A549 (cell line): ENCODE results near the gene LRIT2. TPM values are rescaled to one million over a fixed set of nuclear protein-coding genes. Genes with fewer than 3 reads are reported as not detected.

Source experiments
- ATAC-seq, 2 experiments: fragments of 200-7000 bp in 1 of 2; fragments of >200 bp in 1 of 2; cut with Nextera tagmentation in 1 of 2; cut with Tn5 transposase in 1 of 2; 3 replicates each; pipeline versions ENCODE4 v1.8.0 to v1.9.1; 2018 to 2020; ENCODE audit warnings: mild to moderate bottlenecking in 1 of 2, moderate library complexity in 1 of 2
- CTCF ChIA-PET: fragments of 300-600 bp; sonication (Branson Sonifier 250); formaldehyde crosslinking; extraction: SDS; loops from one replicate; lab custom pipeline; 2021; ENCODE audit warnings: antibody characterized with exemption, inconsistent platforms; lab: Yijun Ruan, JAX
- POLR2A ChIA-PET: fragments of 350-600 bp; formaldehyde crosslinking; extraction: SDS; loops from one replicate; lab custom pipeline; 2021; ENCODE audit warnings: antibody characterized with exemption, inconsistent platforms; lab: Yijun Ruan, JAX
- DNase-seq, 2 experiments: peaks; one replicate each; pipeline versions ENCODE4 v3.0.0 to v3.0.0-alpha.2; 2011 to 2016; ENCODE audit warnings: low read depth in 1 of 2, low spot score in 1 of 2
- FAIRE-seq: peaks from 2 replicates; lab custom pipeline; 2011; peaks lifted over from hg19 to GRCh38; lab: Jason Lieb, UNC
- H3K27ac ChIP-seq, 2 experiments: fragments of >200 bp; sonication (Bioruptor Twin); formaldehyde crosslinking; 3 replicates each; pipeline ENCODE4 v1.5.1; 2016 to 2017
- H3K4me1 ChIP-seq: fragments of >200 bp; sonication (Bioruptor Twin); formaldehyde crosslinking; 3 replicates; pipeline ENCODE4 v1.6.1; 2016
- H3K4me2 ChIP-seq: fragments of >200 bp; sonication (Bioruptor Twin); formaldehyde crosslinking; 3 replicates; pipeline ENCODE4 v1.6.1; 2016
- H3K4me3 ChIP-seq: fragments of >200 bp; sonication (Bioruptor Twin); formaldehyde crosslinking; 3 replicates; pipeline ENCODE4 v1.5.1; 2016
- H3K9me3 ChIP-seq: fragments of >200 bp; sonication (Bioruptor Twin); formaldehyde crosslinking; 3 replicates; pipeline ENCODE4 v1.6.1; 2016
- BHLHE40 ChIP-seq: IDR thresholded peaks from 2 replicates; pipeline ENCODE4 v1.6.1; 2012; ENCODE audit warnings: low read depth, low read length, inconsistent platforms
- CHD2 ChIP-seq: fragments of 150-350 bp; IDR thresholded peaks from 2 replicates; pipeline ENCODE4 v1.6.1; 2014; ENCODE audit warnings: low read length; ENCODE audit not compliant: partially characterized antibody
- CHD4 ChIP-seq: fragments of 200-600 bp; sonication (generic); IDR thresholded peaks from 2 replicates; pipeline ENCODE4 v1.6.1; 2016; ENCODE audit warnings: antibody characterized with exemption, mild to moderate bottlenecking, borderline replicate concordance
- ESRRA ChIP-seq: fragments of 150-350 bp; IDR thresholded peaks from 2 replicates; pipeline ENCODE4 v1.6.1; 2014; ENCODE audit warnings: mild to moderate bottlenecking, low read length, borderline replicate concordance
- FOXS1 ChIP-seq: fragments of 250-450 bp; sonication (Bioruptor Pico); IDR thresholded peaks from 2 replicates; pipeline ENCODE4 v1.5.0; 2020; ENCODE audit warnings: mild to moderate bottlenecking, moderate library complexity
- HDAC2 ChIP-seq: fragments of 200-600 bp; sonication (generic); IDR thresholded peaks from 2 replicates; pipeline ENCODE4 v1.6.1; 2016
- JUNB ChIP-seq: fragments of >200 bp; sonication (Bioruptor Twin); formaldehyde crosslinking; IDR thresholded peaks from 2 replicates; pipeline ENCODE4 v1.6.1; 2016
- PHF8 ChIP-seq: fragments of 200-600 bp; sonication (generic); IDR thresholded peaks from 2 replicates; pipeline ENCODE4 v1.6.1; 2016; ENCODE audit warnings: low read depth, mild to moderate bottlenecking, antibody characterized with exemption, moderate library complexity, borderline replicate concordance
- POLR2AphosphoS2 ChIP-seq: conservative IDR thresholded peaks from 2 replicates; pipeline ENCODE4 v1.6.1; 2012; ENCODE audit warnings: low read length, improper control_type of control experiment, inconsistent platforms
- RCOR1 ChIP-seq: fragments of 150-350 bp; IDR thresholded peaks from 2 replicates; pipeline ENCODE4 v1.6.1; 2014; ENCODE audit warnings: antibody characterized with exemption, low read length, low read depth
- RNF2 ChIP-seq: fragments of 200-600 bp; sonication (generic); IDR thresholded peaks from 2 replicates; pipeline ENCODE4 v1.6.1; 2016; ENCODE audit warnings: low read depth, mild to moderate bottlenecking, antibody characterized with exemption, moderate library complexity, borderline replicate concordance
- SMC3 ChIP-seq: fragments of >200 bp; sonication (Bioruptor Twin); formaldehyde crosslinking; IDR thresholded peaks from 3 replicates; pipeline ENCODE4 v1.6.1; 2018; ENCODE audit warnings: inconsistent platforms
- SREBF2 ChIP-seq: fragments of 450-650 bp; IDR thresholded peaks from 2 replicates; pipeline ENCODE4 v1.6.1; 2014; ENCODE audit warnings: mild to moderate bottlenecking, moderate library complexity
- TFCP2L1 ChIP-seq: fragments of 250-450 bp; sonication (Bioruptor Pico); IDR thresholded peaks from 2 replicates; pipeline ENCODE4 v1.5.0; 2021; ENCODE audit warnings: mild to moderate bottlenecking
- TP53 ChIP-seq: fragments of 250-450 bp; sonication (Bioruptor Pico); IDR thresholded peaks from 2 replicates; pipeline ENCODE4 v1.5.0; 2021; ENCODE audit warnings: mild to moderate bottlenecking, moderate library complexity
- ZC3H11A ChIP-seq: fragments of 450-650 bp; IDR thresholded peaks from 2 replicates; pipeline ENCODE4 v1.6.1; 2014; ENCODE audit warnings: antibody characterized with exemption, mild to moderate bottlenecking
- ZFP36 ChIP-seq: fragments of 450-650 bp; IDR thresholded peaks from 2 replicates; pipeline ENCODE4 v1.6.1; 2014; ENCODE audit warnings: borderline replicate concordance; ENCODE audit not compliant: partially characterized antibody
- ZNF302 ChIP-seq: fragments of 250-450 bp; sonication (Bioruptor Pico); IDR thresholded peaks from 2 replicates; pipeline ENCODE4 v1.9.0; 2021; ENCODE audit warnings: inconsistent platforms, mild to moderate bottlenecking, moderate library complexity
- ZSCAN20 ChIP-seq: fragments of 250-450 bp; sonication (Bioruptor Pico); IDR thresholded peaks from 2 replicates; pipeline ENCODE4 v1.8.0; 2022; ENCODE audit warnings: mild to moderate bottlenecking, moderate library complexity
- WGBS: methylation state at CpG from one replicate; pipeline ENCODE4 v1.1.6; 2017; ENCODE audit errors: missing lambda C conversion rate; 5-methylcytosine and 5-hydroxymethylcytosine counted together
- polyA plus RNA-seq, 4 experiments: library from polyadenylated mRNA; depleted of rRNA in 3 of 4; stranded (reverse); fragments of >200 nt; fragmentation: RNase III in 1 of 4; extraction: RNeasy Plus Mini Kit Qiagen cat#74134 plus additional on column Dnase treatment in 1 of 4; gene quantifications; 2 replicates in 3 of 4; 3 replicates in 1 of 4; pipeline ENCODE4 v1.2.3, GENCODE V29; 2011 to 2017
- TF ChIP-seq, protein P1 (sequence below): fragments of >200 bp; sonication (Bioruptor Twin); formaldehyde crosslinking; IDR thresholded peaks from 3 replicates; pipeline ENCODE4 v1.5.1; 2016
- TF ChIP-seq, protein P2 (sequence below): IDR thresholded peaks from 2 replicates; pipeline ENCODE4 v1.6.1; 2012
- TF ChIP-seq, protein P3 (sequence below): fragments of 200-600 bp; sonication (generic); IDR thresholded peaks from 2 replicates; pipeline ENCODE4 v1.6.1; 2016; ENCODE audit warnings: antibody characterized with exemption, mild to moderate bottlenecking, moderate library complexity
- TF ChIP-seq, protein P4 (sequence below): IDR thresholded peaks from 2 replicates; pipeline ENCODE4 v1.6.1; 2012

LRIT2 gene
- polyA plus RNA-seq, 2 of the 4 experiments (the other 2 are of a cell fraction): not detected

DNA sequence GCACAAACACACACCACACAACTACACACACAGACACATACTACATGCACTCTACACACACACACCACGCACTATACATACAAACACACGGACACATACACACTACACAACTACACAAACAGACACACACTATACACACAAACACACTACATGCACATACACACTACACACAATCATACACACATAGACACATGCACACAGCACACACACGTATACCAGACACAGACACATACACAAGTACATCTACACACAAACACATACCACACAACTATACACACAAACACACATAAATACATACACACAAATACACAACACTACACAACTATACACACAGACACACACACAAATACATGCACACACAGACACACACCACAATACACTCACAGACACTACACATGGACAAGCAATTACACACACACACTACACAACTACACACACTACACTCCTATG lies 47.2 kb downstream of the LRIT2 start (continued):
- TF ChIP-seq, protein P1, sequence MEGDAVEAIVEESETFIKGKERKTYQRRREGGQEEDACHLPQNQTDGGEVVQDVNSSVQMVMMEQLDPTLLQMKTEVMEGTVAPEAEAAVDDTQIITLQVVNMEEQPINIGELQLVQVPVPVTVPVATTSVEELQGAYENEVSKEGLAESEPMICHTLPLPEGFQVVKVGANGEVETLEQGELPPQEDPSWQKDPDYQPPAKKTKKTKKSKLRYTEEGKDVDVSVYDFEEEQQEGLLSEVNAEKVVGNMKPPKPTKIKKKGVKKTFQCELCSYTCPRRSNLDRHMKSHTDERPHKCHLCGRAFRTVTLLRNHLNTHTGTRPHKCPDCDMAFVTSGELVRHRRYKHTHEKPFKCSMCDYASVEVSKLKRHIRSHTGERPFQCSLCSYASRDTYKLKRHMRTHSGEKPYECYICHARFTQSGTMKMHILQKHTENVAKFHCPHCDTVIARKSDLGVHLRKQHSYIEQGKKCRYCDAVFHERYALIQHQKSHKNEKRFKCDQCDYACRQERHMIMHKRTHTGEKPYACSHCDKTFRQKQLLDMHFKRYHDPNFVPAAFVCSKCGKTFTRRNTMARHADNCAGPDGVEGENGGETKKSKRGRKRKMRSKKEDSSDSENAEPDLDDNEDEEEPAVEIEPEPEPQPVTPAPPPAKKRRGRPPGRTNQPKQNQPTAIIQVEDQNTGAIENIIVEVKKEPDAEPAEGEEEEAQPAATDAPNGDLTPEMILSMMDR: no peak

DNA sequence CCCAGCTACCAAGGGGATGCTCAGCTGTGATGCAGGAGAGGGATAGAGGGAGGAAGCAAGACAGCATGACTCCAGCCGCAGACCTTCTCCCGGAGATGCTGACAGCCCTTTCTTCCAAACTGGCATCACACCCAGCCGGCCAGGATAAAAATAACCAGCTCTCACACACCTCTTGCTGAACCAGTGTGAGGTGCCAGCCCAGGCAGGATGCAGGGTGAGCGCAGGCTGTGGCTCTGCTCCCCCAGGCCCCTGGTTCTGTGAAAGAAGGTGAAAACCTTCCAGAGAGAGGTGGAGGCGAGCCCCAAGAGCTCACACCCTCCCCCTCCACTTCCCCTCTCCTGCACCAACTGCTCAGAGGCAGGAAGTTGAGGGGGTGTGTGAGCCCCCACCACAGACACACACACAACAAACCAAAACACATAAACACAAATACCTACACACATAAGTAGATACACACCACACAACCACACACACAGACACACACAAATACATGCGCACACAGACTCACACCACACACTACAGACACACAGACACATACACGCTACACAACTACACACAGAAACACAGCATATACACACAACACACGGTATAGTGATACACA lies 47.7 kb downstream of the LRIT2 start:
- CTCF ChIA-PET: interaction anchor here (0.6 to 1.1 kb wide), 2 partner anchors 9 to 1901 kb away, joined by 3 read pairs; no protein-coding TSS in a partner anchor

DNA sequence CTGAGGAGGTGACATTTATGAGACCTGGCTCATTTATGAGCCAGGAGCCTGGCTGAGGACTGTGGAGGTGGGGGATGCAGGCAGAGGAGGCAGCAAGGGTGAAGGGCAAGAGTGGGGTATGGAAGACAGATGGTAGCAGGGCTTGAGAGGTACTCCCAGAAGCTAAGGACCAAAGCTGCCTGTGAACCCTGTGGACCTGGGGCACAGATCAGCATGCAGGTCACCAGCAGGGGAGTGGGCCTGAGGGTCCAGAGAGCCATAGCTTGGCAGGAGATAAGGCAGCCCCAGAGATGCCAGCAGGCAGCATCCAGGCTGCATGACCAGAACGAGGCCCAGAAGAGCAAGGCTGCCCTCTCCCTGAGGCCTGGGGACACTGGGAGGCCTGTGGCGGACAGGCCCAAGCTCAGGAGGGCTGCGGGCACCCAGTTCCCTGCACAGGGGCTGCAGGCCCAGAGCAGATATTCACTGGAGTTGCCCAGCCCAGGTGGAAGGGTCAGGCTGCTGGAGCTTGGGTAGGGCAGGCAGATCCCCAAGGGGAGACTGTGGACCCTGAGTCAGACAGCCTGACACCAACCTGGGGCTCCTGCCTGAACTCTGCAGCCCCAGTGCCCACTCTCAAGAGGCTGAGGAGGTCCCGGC lies 48.4 kb downstream of the LRIT2 start:
- Histone ChIP-seq H3K4me1 (no peaks in the 10 kb centered on the region; the same call in 2 of the 3 replicates), H3K9me3 (no peaks in the 10 kb centered on the region), H3K27ac (no peak overlapping the region), H3K4me3 (no peak overlapping the region), H3K4me2 (no peak overlapping the region)
- FAIRE-seq (no peak), ATAC-seq (peak; percentile 39 to 41; a peak in 3 of 6 replicates), DNase-seq (no peak)
- WGBS: 68% methylated on average over 3 of the region's 4 CpGs
- TF ChIP-seq, protein P2, sequence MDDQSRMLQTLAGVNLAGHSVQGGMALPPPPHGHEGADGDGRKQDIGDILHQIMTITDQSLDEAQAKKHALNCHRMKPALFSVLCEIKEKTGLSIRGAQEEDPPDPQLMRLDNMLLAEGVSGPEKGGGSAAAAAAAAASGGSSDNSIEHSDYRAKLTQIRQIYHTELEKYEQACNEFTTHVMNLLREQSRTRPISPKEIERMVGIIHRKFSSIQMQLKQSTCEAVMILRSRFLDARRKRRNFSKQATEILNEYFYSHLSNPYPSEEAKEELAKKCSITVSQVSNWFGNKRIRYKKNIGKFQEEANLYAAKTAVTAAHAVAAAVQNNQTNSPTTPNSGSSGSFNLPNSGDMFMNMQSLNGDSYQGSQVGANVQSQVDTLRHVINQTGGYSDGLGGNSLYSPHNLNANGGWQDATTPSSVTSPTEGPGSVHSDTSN: no peak
- no peak for TF ChIP-seq JUNB
- TF ChIP-seq TFCP2L1: no peak
- TF ChIP-seq CHD2: no peak
- TF ChIP-seq ZFP36: no peak
- no peak for TF ChIP-seq CHD4
- POLR2A ChIA-PET: no interaction called here
- CTCF ChIA-PET: interaction anchor here (0.6 to 1.1 kb wide), 2 partner anchors 8 to 1901 kb away, joined by 3 read pairs; no protein-coding TSS in a partner anchor

More for the DNA sequence above, 47.7 kb downstream of the LRIT2 start:
- POLR2A ChIA-PET: no interaction called here
- DNase-seq: no peak
- no peak overlapping the region for H3K27ac ChIP-seq
- H3K4me2 ChIP-seq: no peak overlapping the region
- no peaks in the 10 kb centered on the region for H3K9me3 ChIP-seq
- ATAC-seq: peak; percentile 33; a peak in 3 of 6 replicates
- no peak overlapping the region for H3K4me3 ChIP-seq
- FAIRE-seq: no peak
- TF ChIP-seq TP53 (CRISPR knock-in tag) (no peak), BHLHE40 (no peak), ZC3H11A (no peak), FOXS1 (CRISPR knock-in tag) (no peak), CHD4 (no peak), CHD2 (no peak), SREBF2 (no peak), SMC3 (no peak), TFCP2L1 (no peak), ZSCAN20 (CRISPR knock-in tag) (no peak), PHF8 (no peak), ZNF302 (CRISPR knock-in tag) (no peak), HDAC2 (no peak), RCOR1 (no peak), RNF2 (no peak), ESRRA (no peak), POLR2AphosphoS2 (no peak)
- TF ChIP-seq, protein P2: no peak
- TF ChIP-seq, protein P3, sequence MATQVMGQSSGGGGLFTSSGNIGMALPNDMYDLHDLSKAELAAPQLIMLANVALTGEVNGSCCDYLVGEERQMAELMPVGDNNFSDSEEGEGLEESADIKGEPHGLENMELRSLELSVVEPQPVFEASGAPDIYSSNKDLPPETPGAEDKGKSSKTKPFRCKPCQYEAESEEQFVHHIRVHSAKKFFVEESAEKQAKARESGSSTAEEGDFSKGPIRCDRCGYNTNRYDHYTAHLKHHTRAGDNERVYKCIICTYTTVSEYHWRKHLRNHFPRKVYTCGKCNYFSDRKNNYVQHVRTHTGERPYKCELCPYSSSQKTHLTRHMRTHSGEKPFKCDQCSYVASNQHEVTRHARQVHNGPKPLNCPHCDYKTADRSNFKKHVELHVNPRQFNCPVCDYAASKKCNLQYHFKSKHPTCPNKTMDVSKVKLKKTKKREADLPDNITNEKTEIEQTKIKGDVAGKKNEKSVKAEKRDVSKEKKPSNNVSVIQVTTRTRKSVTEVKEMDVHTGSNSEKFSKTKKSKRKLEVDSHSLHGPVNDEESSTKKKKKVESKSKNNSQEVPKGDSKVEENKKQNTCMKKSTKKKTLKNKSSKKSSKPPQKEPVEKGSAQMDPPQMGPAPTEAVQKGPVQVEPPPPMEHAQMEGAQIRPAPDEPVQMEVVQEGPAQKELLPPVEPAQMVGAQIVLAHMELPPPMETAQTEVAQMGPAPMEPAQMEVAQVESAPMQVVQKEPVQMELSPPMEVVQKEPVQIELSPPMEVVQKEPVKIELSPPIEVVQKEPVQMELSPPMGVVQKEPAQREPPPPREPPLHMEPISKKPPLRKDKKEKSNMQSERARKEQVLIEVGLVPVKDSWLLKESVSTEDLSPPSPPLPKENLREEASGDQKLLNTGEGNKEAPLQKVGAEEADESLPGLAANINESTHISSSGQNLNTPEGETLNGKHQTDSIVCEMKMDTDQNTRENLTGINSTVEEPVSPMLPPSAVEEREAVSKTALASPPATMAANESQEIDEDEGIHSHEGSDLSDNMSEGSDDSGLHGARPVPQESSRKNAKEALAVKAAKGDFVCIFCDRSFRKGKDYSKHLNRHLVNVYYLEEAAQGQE: no peak
- TF ChIP-seq, protein P4, sequence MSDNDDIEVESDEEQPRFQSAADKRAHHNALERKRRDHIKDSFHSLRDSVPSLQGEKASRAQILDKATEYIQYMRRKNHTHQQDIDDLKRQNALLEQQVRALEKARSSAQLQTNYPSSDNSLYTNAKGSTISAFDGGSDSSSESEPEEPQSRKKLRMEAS: no peak
- 69% methylated on average over 6 of the region's 8 CpGs for WGBS
- no peaks in the 10 kb centered on the region; the same call in 2 of the 3 replicates for H3K4me1 ChIP-seq
